Activated CD8-positive, alpha-beta memory T cell treated with anti-CD3 and anti-CD28 coated beads, Interleukin-2, amount 10 ng/mL, durations not matched to agents 7 days and 5 days (primary cell): ENCODE data around the gene SORCS2. TPM values are rescaled to one million over a fixed set of nuclear protein-coding genes. Genes with fewer than 3 reads are reported as not detected.

Experiments used
- ATAC-seq: fragments of 150-1000 bp; cut with Tn5 transposase; one replicate; pipeline ENCODE4 v1.10.0; 2021; ENCODE audit warnings: moderate library complexity
- CTCF ChIA-PET: fragments of 350-600 bp; sonication (Branson Sonifier 250); formaldehyde crosslinking; loops from one replicate; lab custom pipeline; 2021; ENCODE audit warnings: antibody characterized with exemption; lab: Charles Lee
- DNase-seq: peaks from one replicate; pipeline ENCODE4 v3.0.0-alpha.2; 2020
- H3K27ac Mint-ChIP-seq: one replicate; pipeline ENCODE4 v1.8.0; 2021; ENCODE audit warnings: mild to moderate bottlenecking, mixed read lengths
- H3K27me3 Mint-ChIP-seq: one replicate; pipeline ENCODE4 v1.8.0; 2021; ENCODE audit warnings: mixed read lengths
- H3K36me3 Mint-ChIP-seq: one replicate; pipeline ENCODE4 v1.8.0; 2021; ENCODE audit warnings: mild to moderate bottlenecking, mixed read lengths
- H3K4me1 Mint-ChIP-seq: one replicate; pipeline ENCODE4 v1.8.0; 2021; ENCODE audit warnings: mixed read lengths
- H3K4me3 Mint-ChIP-seq: one replicate; pipeline ENCODE4 v1.8.0; 2021; ENCODE audit warnings: mild to moderate bottlenecking, moderate library complexity, mixed read lengths
- H3K9me3 Mint-ChIP-seq: one replicate; pipeline ENCODE4 v1.8.0; 2022; ENCODE audit warnings: low read depth, mixed read lengths
- total RNA-seq, 2 experiments: library from RNA; stranded (reverse); gene quantifications; one replicate each; pipeline ENCODE4 v1.2.3, GENCODE V29; 2021

SORCS2 gene
- total RNA-seq, 2 experiments from 2014 or later = 0.05 to 0.06 TPM

DNA sequence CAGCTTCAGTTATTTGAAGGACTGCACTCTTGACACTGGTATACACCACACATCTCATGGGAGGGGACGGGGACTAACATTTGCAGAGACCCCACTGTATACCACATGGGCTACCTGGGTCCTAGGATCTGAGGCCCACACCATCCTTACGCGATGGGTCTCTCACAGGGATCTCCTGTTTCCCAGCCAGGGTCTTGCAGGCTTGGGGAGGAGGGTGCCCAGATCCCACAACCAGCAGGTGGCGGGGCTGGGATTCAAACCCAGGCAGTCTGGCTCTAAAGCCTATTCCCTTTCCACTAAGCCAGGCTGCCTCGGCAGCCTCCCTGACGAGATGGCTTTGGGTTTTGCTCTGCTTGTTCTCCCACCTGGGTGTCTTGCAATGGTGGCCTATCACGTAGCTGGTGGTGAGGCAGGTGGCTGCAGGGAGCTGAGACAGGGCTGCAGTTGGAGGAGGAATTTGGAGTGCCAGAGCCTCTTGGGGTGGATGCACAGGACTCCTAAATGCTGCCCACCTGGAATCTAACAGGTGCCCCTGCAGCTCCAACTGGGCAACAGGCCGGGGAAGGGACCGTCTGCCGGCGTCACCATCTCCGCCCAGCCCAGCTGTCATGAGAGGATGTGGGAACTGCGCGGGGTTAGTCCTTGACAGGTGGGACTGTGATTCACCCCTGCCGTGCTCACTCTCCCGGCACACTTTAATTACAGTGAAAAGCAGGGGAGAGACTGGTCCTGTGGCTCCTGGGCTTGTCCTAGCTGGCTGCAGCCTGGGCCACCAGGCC is 131.7 kb downstream of the SORCS2 start:
- no peak overlapping the region for H3K27ac Mint-ChIP-seq
- peaks cover 8% of the 10 kb centered on the region for H3K4me1 Mint-ChIP-seq
- H3K36me3 Mint-ChIP-seq = no peaks in the 10 kb centered on the region
- H3K4me3 Mint-ChIP-seq = no peak overlapping the region
- no peaks in the 10 kb centered on the region for H3K9me3 Mint-ChIP-seq
- ATAC-seq = peak; percentile 45
- peaks cover 4% of the 10 kb centered on the region for H3K27me3 Mint-ChIP-seq
- DNase-seq = no peak
- CTCF ChIA-PET = interaction anchor here (2.3 kb wide), 1 partner anchor 11 kb away, joined by 6 read pairs; no protein-coding TSS in a partner anchor

DNA sequence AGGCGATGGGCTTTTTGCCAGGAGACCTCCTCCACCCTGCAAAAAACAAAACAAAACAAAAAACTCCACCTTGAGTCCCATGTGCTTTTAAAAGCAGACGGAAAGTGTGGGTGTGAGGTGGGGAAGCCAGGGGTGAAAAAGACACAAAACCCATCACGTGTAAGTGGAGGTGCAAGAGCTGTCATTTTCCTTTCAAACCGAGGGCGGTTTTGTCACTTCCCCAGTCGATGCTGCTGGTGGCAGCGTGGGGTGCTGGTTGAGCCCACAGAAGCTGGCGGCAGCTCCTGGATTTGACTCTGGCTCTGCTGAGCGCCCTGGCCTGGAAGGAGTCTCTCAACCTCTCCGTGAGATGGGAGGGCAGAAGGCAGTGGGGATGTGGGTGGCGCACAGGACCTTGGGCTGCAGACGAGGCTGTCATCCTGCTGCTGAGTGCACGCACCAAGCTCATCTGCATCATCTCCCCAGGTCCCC is 132.3 kb downstream of the SORCS2 start:
- Mint-ChIP-seq H3K27ac (no peak overlapping the region), H3K27me3 (peaks cover 4% of the 10 kb centered on the region), H3K9me3 (no peaks in the 10 kb centered on the region), H3K4me1 (peaks cover 8% of the 10 kb centered on the region), H3K36me3 (no peaks in the 10 kb centered on the region), H3K4me3 (no peak overlapping the region)
- CTCF ChIA-PET = interaction anchor here (0.6 to 2.3 kb wide), 2 partner anchors 11 to 403 kb away, joined by 4 to 6 read pairs; no protein-coding TSS in a partner anchor
- ATAC-seq (peak; percentile 27), DNase-seq (peak; percentile 43)

DNA sequence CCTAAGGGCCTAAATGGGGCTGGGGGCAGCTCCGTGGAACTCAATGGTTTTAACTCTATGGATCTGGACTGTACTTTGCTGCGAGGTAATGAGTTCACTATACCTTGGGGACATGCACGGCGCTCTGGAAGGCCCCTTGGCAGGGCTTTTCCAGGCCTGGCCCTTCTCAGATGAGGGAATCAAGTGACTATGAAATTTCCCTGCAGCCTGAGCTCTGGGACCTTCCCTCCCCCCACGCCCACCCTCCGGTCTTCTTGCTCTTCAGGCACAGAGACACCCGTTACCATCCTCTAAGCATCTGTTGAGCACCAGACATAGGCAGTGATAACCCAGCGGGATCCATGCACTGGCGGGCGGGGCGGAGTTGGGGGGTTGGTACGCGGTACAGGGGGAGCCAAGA is 133.2 kb downstream of the SORCS2 start:
- ATAC-seq = no peak
- Mint-ChIP-seq H3K27ac (no peak overlapping the region), H3K4me3 (no peak overlapping the region), H3K36me3 (no peaks in the 10 kb centered on the region), H3K9me3 (no peaks in the 10 kb centered on the region), H3K27me3 (peaks cover 4% of the 10 kb centered on the region), H3K4me1 (peaks cover 8% of the 10 kb centered on the region)
- CTCF ChIA-PET = interaction anchor here (0.6 to 2.3 kb wide), 2 partner anchors 10 to 404 kb away, joined by 4 to 6 read pairs; no protein-coding TSS in a partner anchor
- DNase-seq = no peak

DNA sequence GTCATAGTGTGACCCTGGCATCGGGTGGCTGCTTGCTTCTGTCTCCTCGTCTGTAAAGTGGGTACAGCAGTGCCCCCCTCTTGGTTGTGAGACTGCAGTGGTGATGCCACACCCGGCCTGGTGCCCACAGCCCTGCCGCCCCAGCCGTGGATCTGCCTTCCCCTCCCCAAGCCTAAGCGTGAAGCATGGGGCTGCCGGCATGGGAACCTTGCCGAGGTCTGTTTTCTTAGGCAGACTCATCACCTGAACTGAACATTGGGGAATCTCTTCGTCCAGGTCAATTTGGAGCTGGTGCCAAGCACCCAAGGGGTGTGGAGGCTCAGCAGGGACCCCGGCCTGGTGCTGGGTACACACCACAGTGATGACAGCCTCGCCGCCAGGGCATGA is 134.0 kb downstream of the SORCS2 start:
- Mint-ChIP-seq H3K9me3 (no peaks in the 10 kb centered on the region), H3K27ac (no peak overlapping the region), H3K36me3 (no peaks in the 10 kb centered on the region), H3K27me3 (peaks cover 4% of the 10 kb centered on the region), H3K4me1 (peaks cover 8% of the 10 kb centered on the region), H3K4me3 (no peak overlapping the region)
- no peak for ATAC-seq
- DNase-seq = no peak
- CTCF ChIA-PET = no interaction called here

DNA sequence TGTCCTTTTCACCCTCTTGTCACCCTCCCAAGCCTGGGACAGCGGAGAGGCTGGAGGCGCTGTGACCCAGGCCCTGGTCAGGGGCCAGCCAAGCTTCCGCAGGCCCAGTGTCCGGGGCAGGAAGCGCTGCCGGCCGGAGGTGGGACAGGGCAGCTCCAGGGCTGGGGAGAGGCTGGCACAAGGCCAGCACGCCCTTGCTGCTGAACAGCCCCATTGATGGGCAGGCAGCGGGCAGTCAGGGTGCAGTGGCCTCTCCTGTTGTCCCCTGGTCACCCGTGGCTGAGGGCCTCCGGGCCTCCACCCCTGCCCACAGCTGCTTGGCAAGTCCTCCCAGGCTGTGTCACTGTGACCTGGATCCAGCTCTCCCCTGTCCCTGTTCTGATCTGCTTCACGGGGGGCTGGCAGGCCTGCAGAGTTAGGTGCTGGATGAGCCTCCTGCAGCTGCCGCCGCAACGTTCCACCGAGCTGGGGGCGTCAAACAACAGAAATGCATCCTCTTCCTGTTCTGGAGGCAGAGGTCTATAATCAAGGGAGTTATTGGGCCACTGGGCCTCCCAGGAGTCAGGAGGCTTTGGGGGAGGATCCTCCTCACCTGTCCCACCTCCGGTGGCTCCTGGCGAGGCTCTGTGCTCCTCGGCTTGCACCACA is 134.5 kb downstream of the SORCS2 start:
- Mint-ChIP-seq H3K27me3 (peaks cover 4% of the 10 kb centered on the region), H3K4me3 (no peak overlapping the region), H3K27ac (no peak overlapping the region), H3K9me3 (no peaks in the 10 kb centered on the region), H3K4me1 (peaks cover 8% of the 10 kb centered on the region), H3K36me3 (no peaks in the 10 kb centered on the region)
- CTCF ChIA-PET = no interaction called here
- no peak for ATAC-seq
- no peak for DNase-seq

DNA sequence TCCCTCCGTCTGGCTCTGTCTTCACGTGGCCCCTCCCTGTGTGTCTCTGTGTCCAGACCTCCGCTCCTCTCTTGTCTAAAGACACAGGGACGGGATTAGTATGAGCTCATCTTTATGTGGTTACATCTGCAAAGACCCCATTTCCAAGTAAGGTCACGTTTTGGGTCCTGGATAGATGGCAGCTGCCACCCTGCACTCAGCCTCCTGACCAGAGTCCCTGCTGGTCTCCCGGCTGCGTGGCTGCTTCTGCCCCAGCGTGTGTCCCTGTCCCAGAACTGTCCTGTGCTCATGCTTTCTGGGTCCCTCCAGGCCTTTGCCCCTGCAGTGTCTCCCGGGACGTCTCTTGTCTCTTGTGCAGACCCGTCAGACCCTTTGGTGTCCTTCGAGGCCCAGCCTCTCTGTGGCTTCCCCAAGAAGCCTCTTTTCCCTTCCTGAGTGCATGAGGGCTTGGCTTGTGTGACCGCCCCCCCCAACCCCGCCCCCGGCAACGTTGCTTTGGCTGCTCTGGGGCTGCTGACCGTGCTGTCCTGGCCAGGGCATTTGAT is 135.1 kb downstream of the SORCS2 start:
- CTCF ChIA-PET = no interaction called here
- Mint-ChIP-seq H3K4me3 (no peak overlapping the region), H3K27ac (no peak overlapping the region), H3K36me3 (no peaks in the 10 kb centered on the region), H3K4me1 (peaks cover 8% of the 10 kb centered on the region), H3K27me3 (peaks cover 4% of the 10 kb centered on the region), H3K9me3 (no peaks in the 10 kb centered on the region)
- ATAC-seq (no peak), DNase-seq (no peak)

DNA sequence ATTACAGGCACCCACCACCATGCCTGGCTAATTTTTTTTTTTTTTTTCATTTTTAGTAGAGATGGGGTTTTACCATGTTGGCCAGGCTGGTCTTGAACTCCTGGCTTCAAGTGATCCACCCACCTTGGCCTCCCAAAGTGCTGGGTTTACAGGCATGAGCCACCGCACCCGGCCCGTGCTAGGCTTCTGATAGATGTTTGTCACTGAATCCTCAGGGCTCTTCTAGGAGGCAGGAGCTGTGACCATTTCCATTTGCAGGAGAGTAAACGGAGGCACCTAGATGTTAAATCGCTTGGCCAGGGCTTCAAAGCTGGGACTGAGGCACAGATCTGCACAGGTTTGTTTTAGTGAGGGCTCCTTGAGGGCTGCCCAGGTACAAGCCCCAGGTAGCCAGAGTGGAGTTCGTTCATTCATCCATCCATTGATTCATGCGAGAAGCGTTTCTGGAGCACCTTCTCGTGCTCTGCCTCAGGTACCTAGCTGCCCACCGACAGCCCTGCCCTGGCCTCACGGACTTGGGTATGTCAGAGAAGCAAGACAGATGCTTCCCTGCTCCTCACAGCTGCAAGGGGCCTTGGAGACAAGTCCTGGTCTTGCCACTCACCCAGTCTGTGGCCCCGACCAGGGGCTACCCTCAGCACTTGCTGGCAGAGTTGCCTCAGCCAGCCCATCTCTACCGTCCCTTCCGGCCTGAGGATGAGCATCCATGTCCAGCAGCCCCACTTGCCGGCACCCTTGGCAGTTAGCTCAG is 136.0 kb downstream of the SORCS2 start:
- no peak overlapping the region for H3K27ac Mint-ChIP-seq
- DNase-seq = no peak

DNA sequence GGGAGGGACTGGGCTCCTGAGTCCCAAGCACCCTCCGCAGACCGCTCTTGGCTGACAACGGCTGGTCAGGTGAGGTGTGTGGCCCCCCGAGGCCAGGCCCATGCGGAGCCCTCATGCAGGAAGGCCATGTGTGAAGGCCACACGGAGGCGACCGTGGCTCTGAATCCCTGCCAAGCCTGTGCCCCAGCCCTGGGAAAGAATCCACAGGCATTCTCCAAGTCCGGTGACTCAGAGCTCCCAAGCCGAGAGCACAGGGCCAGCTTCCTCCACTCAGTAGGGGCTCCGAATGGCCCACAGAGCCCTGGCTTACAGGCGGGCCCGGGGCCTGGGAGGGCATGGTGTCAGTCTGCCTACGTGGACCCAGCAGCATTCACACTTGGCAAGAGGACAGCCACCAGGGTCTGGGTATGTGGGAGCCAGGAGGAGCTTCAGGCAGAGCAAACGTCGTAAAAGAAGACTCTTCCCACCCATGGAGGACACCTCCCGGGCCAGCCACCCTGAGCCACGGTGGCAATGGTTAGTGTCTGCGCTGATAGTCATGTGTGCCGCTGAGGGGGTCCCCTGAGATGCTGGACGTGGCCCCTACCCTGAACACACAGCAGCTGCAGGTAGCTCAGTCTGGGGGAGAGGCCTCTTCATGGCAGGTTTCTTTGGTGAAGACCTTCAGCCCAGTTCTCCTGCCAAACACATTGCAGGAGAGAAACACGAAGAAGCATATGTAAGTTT is 136.7 kb downstream of the SORCS2 start:
- Mint-ChIP-seq H3K27ac (no peak overlapping the region), H3K9me3 (no peaks in the 10 kb centered on the region), H3K36me3 (no peaks in the 10 kb centered on the region), H3K27me3 (peaks cover 4% of the 10 kb centered on the region), H3K4me1 (peaks cover 8% of the 10 kb centered on the region), H3K4me3 (no peak overlapping the region)
- ATAC-seq (no peak), DNase-seq (no peak)
- CTCF ChIA-PET = no interaction called here

More for the DNA sequence above, 136.0 kb downstream of the SORCS2 start:
- H3K4me1 Mint-ChIP-seq = peaks cover 8% of the 10 kb centered on the region
- no peak for ATAC-seq
- CTCF ChIA-PET = interaction anchor here (0.6 kb wide), 1 partner anchor 107 kb away, joined by 3 read pairs; no protein-coding TSS in a partner anchor
- H3K27me3 Mint-ChIP-seq = peaks cover 4% of the 10 kb centered on the region
- no peaks in the 10 kb centered on the region for H3K36me3 Mint-ChIP-seq
- H3K9me3 Mint-ChIP-seq = no peaks in the 10 kb centered on the region
- no peak overlapping the region for H3K4me3 Mint-ChIP-seq

DNA sequence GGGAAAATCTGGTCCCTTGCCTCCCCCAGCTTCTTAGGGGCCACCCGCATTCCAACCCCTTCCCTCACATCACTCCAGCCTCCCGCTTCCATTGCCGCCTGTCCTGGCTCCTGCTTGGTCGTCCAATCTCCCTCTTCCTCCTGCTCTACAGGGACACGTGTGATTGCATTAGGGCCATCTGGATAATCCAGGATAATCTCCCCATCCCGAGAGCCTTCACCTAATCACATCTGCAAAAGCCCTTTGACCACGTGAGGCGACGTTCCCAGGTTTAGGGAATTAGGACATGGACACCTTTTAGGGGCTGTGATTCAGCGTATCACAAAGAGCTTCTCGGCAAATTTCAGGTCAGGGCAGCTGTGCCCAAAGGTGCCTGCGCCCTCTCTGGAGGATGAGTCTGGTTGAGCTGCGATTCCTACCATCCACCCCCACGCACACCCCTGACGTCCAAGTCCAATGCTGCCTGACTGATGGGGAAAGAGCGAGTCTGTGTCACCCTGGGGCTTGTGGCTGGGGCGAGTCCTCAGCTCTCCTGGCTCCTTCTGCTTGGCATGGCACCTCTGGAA is 137.8 kb downstream of the SORCS2 start:
- Mint-ChIP-seq H3K27me3 (peaks cover 7% of the 10 kb centered on the region), H3K4me1 (peaks cover under 1% of the 10 kb centered on the region), H3K4me3 (no peak overlapping the region), H3K36me3 (no peaks in the 10 kb centered on the region), H3K9me3 (no peaks in the 10 kb centered on the region), H3K27ac (no peak overlapping the region)
- DNase-seq = no peak
- CTCF ChIA-PET = no interaction called here
- no peak for ATAC-seq

DNA sequence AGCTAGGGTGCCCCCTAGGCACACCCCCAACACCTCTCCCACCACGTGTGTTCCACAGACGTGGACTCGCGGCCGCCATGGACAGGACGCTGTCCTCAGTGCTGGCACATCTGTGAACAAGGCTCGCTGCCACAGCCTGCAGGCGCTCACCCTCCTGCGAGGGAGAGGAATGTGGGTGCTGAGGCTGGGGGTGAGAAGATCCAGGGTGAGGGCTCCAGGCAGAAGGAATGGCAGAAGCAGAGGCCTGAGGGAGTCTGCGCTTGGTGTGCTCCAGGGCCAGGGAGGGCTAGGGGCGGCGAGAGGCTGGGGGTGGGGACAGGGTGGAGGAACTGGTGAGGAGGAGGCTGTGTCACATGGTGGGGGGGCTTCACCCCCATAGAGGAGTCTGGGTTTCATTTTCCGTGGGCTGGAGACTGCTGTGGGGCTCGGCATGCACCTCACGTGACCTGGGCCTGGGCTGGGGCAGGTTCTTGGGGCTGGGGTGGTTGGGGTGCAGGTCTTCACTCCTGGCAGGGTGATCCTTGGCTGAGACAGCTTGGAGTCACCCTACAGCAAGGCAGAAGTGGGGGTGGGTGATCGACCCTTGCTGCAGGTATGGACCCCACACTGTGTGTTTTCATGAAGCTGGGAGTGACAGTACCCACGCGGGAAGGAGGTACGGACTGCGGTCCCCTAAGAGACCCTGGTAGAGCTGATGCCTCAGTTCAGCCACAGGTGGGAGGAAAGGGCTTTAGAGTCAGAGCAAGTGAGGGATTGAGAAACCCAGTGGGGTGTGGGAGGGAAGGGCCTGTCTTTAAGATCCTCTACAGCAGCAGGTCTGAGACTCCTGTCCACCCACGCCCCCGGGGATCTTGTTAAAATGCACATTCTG is 138.7 kb downstream of the SORCS2 start:
- Mint-ChIP-seq H3K4me1 (no peaks in the 10 kb centered on the region), H3K27ac (no peak overlapping the region), H3K36me3 (no peaks in the 10 kb centered on the region), H3K27me3 (peaks cover 7% of the 10 kb centered on the region), H3K4me3 (no peak overlapping the region), H3K9me3 (no peaks in the 10 kb centered on the region)
- DNase-seq = no peak
- no peak for ATAC-seq
- CTCF ChIA-PET = no interaction called here

DNA sequence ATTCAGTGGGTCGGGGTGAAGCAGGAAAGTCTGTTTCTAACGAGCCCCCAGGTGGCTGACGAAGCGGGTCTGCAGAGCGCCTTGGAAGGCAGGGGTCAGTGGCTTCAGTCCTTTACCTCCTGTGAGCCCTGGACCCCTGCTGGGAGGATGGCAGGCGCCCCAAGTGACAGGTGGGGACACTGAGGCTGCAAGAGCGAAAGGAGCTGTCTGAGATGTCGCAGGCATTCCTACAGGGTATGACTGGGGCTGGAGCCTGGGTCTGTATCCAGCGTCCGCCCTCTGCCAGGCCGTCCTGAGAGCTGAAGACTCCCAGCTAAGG is 139.3 kb downstream of the SORCS2 start:
- H3K9me3 Mint-ChIP-seq = no peaks in the 10 kb centered on the region
- DNase-seq (no peak), ATAC-seq (no peak)
- H3K4me3 Mint-ChIP-seq = no peak overlapping the region
- no peak overlapping the region for H3K27ac Mint-ChIP-seq
- H3K4me1 Mint-ChIP-seq = no peaks in the 10 kb centered on the region
- peaks cover 7% of the 10 kb centered on the region for H3K27me3 Mint-ChIP-seq
- CTCF ChIA-PET = no interaction called here
- H3K36me3 Mint-ChIP-seq = no peaks in the 10 kb centered on the region
